IMR-90 (cell line): ENCODE data around the gene HMCN1. TPM values are rescaled to one million over a fixed set of nuclear protein-coding genes. Genes with fewer than 3 reads are reported as not detected.

Experiments
- ATAC-seq: fragments of 200-7000 bp; cut with Tn5 transposase; 2 replicates; pipeline ENCODE4 v1.9.1; 2020; ENCODE audit warnings: low read depth, mild to moderate bottlenecking, moderate library complexity
- BruUV-seq: library from RNA; stranded (reverse); fragments of 400-500 nt; replicated peaks from 2 replicates; lab custom pipeline; 2021; lab: Mats Ljungman, UMichigan
- CTCF ChIA-PET: fragments of 300-600 bp; formaldehyde crosslinking; extraction: SDS; loops from one replicate; lab custom pipeline; 2021; ENCODE audit warnings: antibody characterized with exemption; lab: Yijun Ruan, JAX
- POLR2A ChIA-PET: fragments of 300-600 bp; sonication (Branson Sonifier 250); formaldehyde crosslinking; loops from one replicate; lab custom pipeline; 2022; ENCODE audit warnings: antibody characterized with exemption; ENCODE audit not compliant: unreplicated experiment; lab: Charles Lee
- DNase-seq: peaks from one replicate; pipeline ENCODE4 v3.0.0; 2013
- H2AFZ ChIP-seq: replicated peaks from 2 replicates; pipeline ENCODE3; 2013; ENCODE audit warnings: low read length, mild to moderate bottlenecking; ENCODE audit not compliant: poor library complexity
- H2AK5ac ChIP-seq: 2 replicates; pipeline ENCODE4 v1.6.1; 2013; ENCODE audit warnings: low read depth, low read length, inconsistent platforms
- H2AK9ac ChIP-seq: replicated peaks from 2 replicates; pipeline ENCODE3; 2013; ENCODE audit warnings: mild to moderate bottlenecking, low read depth, low read length, moderate library complexity; ENCODE audit not compliant: poor library complexity
- H2BK120ac ChIP-seq: 2 replicates; pipeline ENCODE4 v1.6.1; 2013; ENCODE audit warnings: low read depth, low read length, inconsistent platforms
- H2BK15ac ChIP-seq: 3 replicates; pipeline ENCODE4 v1.6.1; 2013; ENCODE audit warnings: low read depth, low read length, inconsistent platforms
- H2BK20ac ChIP-seq: 2 replicates; pipeline ENCODE4 v1.6.1; 2013; ENCODE audit warnings: low read depth, mild to moderate bottlenecking, inconsistent platforms, low read length, moderate library complexity
- H2BK5ac ChIP-seq: 2 replicates; pipeline ENCODE4 v1.6.1; 2013; ENCODE audit warnings: mild to moderate bottlenecking, low read depth, low read length, inconsistent platforms; ENCODE audit not compliant: poor library complexity, severe bottlenecking
- H3K14ac ChIP-seq: replicated peaks from 2 replicates; pipeline ENCODE4 v1.6.1; 2013; ENCODE audit warnings: low read depth, low read length, inconsistent platforms
- H3K18ac ChIP-seq: 2 replicates; pipeline ENCODE4 v1.6.1; 2013; ENCODE audit warnings: low read depth, low read length, control low read depth
- H3K23ac ChIP-seq: 2 replicates; pipeline ENCODE4 v1.6.1; 2013; ENCODE audit warnings: low read depth, low read length, inconsistent platforms
- H3K27ac ChIP-seq: 2 replicates; pipeline ENCODE4 v1.5.1; 2013; ENCODE audit warnings: mild to moderate bottlenecking, control low read depth, low read length; ENCODE audit not compliant: insufficient read depth
- H3K27me3 ChIP-seq: 2 replicates; pipeline ENCODE4 v1.6.1; 2013; ENCODE audit warnings: low read length; ENCODE audit not compliant: control insufficient read depth, insufficient read depth
- H3K36me3 ChIP-seq: 2 replicates; pipeline ENCODE4 v1.6.1; 2013; ENCODE audit warnings: low read length, mixed read lengths; ENCODE audit not compliant: control insufficient read depth, insufficient read depth
- H3K4ac ChIP-seq: 2 replicates; pipeline ENCODE4 v1.6.1; 2013; ENCODE audit warnings: low read depth, low read length, inconsistent platforms
- H3K4me1 ChIP-seq: 2 replicates; pipeline ENCODE4 v1.6.1; 2013; ENCODE audit warnings: low read length, mixed read lengths; ENCODE audit not compliant: control insufficient read depth, insufficient read depth
- H3K4me2 ChIP-seq: 2 replicates; pipeline ENCODE4 v1.6.1; 2013; ENCODE audit warnings: low read depth, mild to moderate bottlenecking, control low read depth, low read length, moderate library complexity
- H3K4me3 ChIP-seq: 2 replicates; pipeline ENCODE4 v1.5.1; 2013; ENCODE audit warnings: low read depth, mild to moderate bottlenecking, control low read depth, low read length, moderate library complexity; ENCODE audit not compliant: insufficient read depth
- H3K56ac ChIP-seq: 2 replicates; pipeline ENCODE4 v1.6.1; 2013; ENCODE audit warnings: low read length, inconsistent platforms; ENCODE audit not compliant: insufficient read depth; ENCODE audit errors: extremely low read depth
- H3K79me1 ChIP-seq, 2 experiments: 2 replicates each; pipeline ENCODE4 v1.6.1; 2013; ENCODE audit warnings: low read length in 2 of 2, inconsistent platforms in 1 of 2, low read depth in 1 of 2
- H3K9ac ChIP-seq: 2 replicates; pipeline ENCODE4 v1.6.1; 2013; ENCODE audit warnings: low read depth, low read length, control low read depth
- H3K9me1 ChIP-seq: 2 replicates; pipeline ENCODE4 v1.6.1; 2013; ENCODE audit warnings: low read length, inconsistent platforms; ENCODE audit not compliant: insufficient read depth
- H3K9me3 ChIP-seq: 2 replicates; pipeline ENCODE4 v1.6.1; 2013; ENCODE audit warnings: low read length; ENCODE audit not compliant: control insufficient read depth, insufficient read depth
- H4K20me1 ChIP-seq: 2 replicates; pipeline ENCODE4 v1.6.1; 2013; ENCODE audit warnings: low read length, inconsistent platforms; ENCODE audit not compliant: insufficient read depth
- H4K5ac ChIP-seq: 2 replicates; pipeline ENCODE4 v1.6.1; 2013; ENCODE audit warnings: mild to moderate bottlenecking, low read depth, low read length, control low read depth
- H4K8ac ChIP-seq, 2 experiments: 2 replicates each; pipeline ENCODE4 v1.6.1; 2013; ENCODE audit warnings: low read depth in 2 of 2, low read length in 2 of 2, control low read depth in 1 of 2, inconsistent platforms in 1 of 2
- H4K91ac ChIP-seq: 2 replicates; pipeline ENCODE4 v1.6.1; 2013; ENCODE audit warnings: low read depth, low read length, inconsistent platforms; ENCODE audit not compliant: insufficient read depth
- CHD1 ChIP-seq: IDR thresholded peaks from 2 replicates; pipeline ENCODE4 v1.6.1; 2012; ENCODE audit warnings: low read depth, low read length, improper control_type of control experiment
- FOS ChIP-seq: fragments of 150-350 bp; IDR thresholded peaks from 2 replicates; pipeline ENCODE4 v1.6.1; 2016; ENCODE audit warnings: low read depth, low read length
- SMC3 ChIP-seq: fragments of 150-350 bp; IDR thresholded peaks from 2 replicates; pipeline ENCODE4 v1.6.1; 2016; ENCODE audit warnings: low read depth, mild to moderate bottlenecking, antibody characterized with exemption, low read length, moderate library complexity
- WGBS, 2 experiments: methylation state at CpG; one replicate each; pipeline versions ENCODE4 v1.1.5 to v1.1.7; 2013; ENCODE audit warnings: missing lambda C conversion rate in 2 of 2; ENCODE audit not compliant: insufficient read length in 1 of 2; ENCODE audit errors: extremely low coverage in 2 of 2; 5-methylcytosine and 5-hydroxymethylcytosine counted together
- dilution Hi-C: fragments of 300-500 bp; cut with HindIII; formaldehyde crosslinking; loops from one replicate; pipeline ENCODE4 v1.14.3; 2018; ENCODE audit warnings: low sequenced_read_pairs; ENCODE audit not compliant: unreplicated experiment
- in situ Hi-C: fragments of 300-500 bp; cut with MboI; formaldehyde crosslinking; loops from 3 replicates; pipeline ENCODE4 v1.14.3; 2019; ENCODE audit warnings: low sequenced_read_pairs, inconsistent platforms, mixed read lengths
- intact Hi-C: fragments of 100-400 bp; cut with micrococcal nuclease; formaldehyde crosslinking; loops from 2 replicates; pipeline ENCODE4 v1.10.0; 2022
- polyA plus RNA-seq, 3 experiments: library from polyadenylated mRNA; depleted of rRNA; stranded (reverse); fragments of >200 nt; gene quantifications; 2 replicates each; pipeline ENCODE4 v1.2.3, GENCODE V29; 2012; ENCODE audit warnings: low replicate concordance in 1 of 3
- total RNA-seq: library from RNA; depleted of rRNA; stranded (reverse); fragments of >200 nt; gene quantifications from 2 replicates; pipeline ENCODE4 v1.2.3, GENCODE V29; 2012

HMCN1 gene
- total and polyA plus RNA-seq, 2 of the 4 experiments (the other 2 are of a cell fraction) = 6.1 to 11.7 TPM

DNA sequence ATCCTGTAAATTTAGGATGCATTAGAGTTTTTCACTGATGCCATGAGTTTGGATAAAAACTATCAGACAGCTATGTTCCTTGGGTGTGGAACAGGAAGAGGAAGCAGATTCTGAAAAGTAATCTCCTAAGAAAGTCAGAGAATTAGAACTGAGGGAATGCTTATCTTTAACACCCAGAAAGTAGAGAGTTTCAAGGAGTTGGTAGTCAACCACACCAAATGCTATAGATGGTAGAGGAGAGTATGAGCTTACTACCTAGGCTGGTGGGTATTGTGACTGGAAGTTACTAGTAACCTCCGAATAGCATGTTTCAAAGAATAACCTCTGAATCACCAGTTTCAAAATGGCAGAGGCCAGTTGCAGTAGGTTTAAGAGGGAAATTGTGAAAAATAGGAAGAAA is 288.0 kb downstream of the HMCN1 start:
- Histone ChIP-seq H3K14ac (no peak overlapping the region), H3K4me3 (no peak overlapping the region), H3K23ac (no peak overlapping the region), H3K27ac (no peak overlapping the region), H2BK5ac (no peak overlapping the region), H2BK120ac (no peak overlapping the region), H3K9me3 (no peaks in the 10 kb centered on the region), H4K91ac (no peak overlapping the region), H2BK20ac (no peak overlapping the region), H4K5ac (no peak overlapping the region), H4K8ac (no peak overlapping the region), H3K27me3 (no peaks in the 10 kb centered on the region), H2AFZ (no peak overlapping the region), H3K4me2 (no peak overlapping the region), H3K36me3 (no peaks in the 10 kb centered on the region), H2AK9ac (no peak overlapping the region), H3K56ac (no peak overlapping the region), H3K9me1 (no peaks in the 10 kb centered on the region), H3K79me1 (no peaks in the 10 kb centered on the region), H3K18ac (no peak overlapping the region), H2AK5ac (no peak overlapping the region), H3K4me1 (no peaks in the 10 kb centered on the region), H4K20me1 (no peaks in the 10 kb centered on the region), H2BK15ac (no peak overlapping the region), H3K4ac (no peak overlapping the region), H3K9ac (no peak overlapping the region)
- no CpG with 5 or more reads among the region's 1 CpG for WGBS, 2 experiments
- ChIA-PET POLR2A (no interaction called here), CTCF (no interaction called here)
- TF ChIP-seq SMC3 (no peak), CHD1 (no peak), FOS (no peak)
- ATAC-seq = no peak
- intact Hi-C loops (no loop called here), dilution Hi-C loops (no loop called here), in situ Hi-C loops (no loop called here)
- BruUV-seq = no TSS peak
- DNase-seq = no peak
